HUES6 (cell line): ENCODE results near the gene COG5.

ENCODE experiments used
- H3K27ac ChIP-seq: 2 replicates; pipeline ENCODE4 v1.7.0; 2013; ENCODE audit warnings: low read depth, mild to moderate bottlenecking, low read length, inconsistent platforms
- H3K27me3 ChIP-seq: 2 replicates; pipeline ENCODE4 v1.6.1; 2013; ENCODE audit warnings: low read length; ENCODE audit not compliant: control insufficient read depth, insufficient read depth
- H3K36me3 ChIP-seq: 2 replicates; pipeline ENCODE4 v1.6.1; 2013; ENCODE audit warnings: low read length; ENCODE audit not compliant: control insufficient read depth, insufficient read depth
- H3K4me1 ChIP-seq: 2 replicates; pipeline ENCODE4 v1.6.1; 2013; ENCODE audit warnings: low read length; ENCODE audit not compliant: control insufficient read depth, insufficient read depth
- H3K4me3 ChIP-seq: 2 replicates; pipeline ENCODE4 v1.5.1; 2013; ENCODE audit warnings: low read depth, low read length
- H3K9ac ChIP-seq: one replicate; pipeline ENCODE4 v1.6.1; 2013; ENCODE audit warnings: mild to moderate bottlenecking, low read length
- H3K9me3 ChIP-seq: 2 replicates; pipeline ENCODE4 v1.6.1; 2013; ENCODE audit warnings: low read depth, low read length; ENCODE audit not compliant: control insufficient read depth, insufficient read depth

The COG5 gene

DNA sequence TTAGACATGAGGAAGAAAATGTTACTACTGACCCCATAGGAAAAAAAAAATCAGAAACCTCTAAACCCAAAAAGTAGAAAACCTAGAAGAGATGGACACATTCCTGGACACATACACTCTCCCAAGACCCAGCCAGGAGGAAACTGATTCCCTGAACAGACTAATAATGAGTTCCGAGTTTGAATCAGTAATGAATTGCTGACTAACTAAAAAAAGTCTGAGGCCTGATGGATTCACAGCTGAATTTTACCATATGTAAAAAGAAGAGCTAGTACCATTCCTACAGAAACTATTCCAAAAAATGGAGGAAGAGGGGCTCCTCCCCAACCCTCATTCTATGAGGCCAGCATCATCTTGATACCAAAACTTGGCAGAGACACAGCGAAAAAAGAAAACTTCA, 319.1 kb downstream of the COG5 start:
- Histone ChIP-seq H3K4me1 (no peaks in the 10 kb centered on the region), H3K9ac (no peak overlapping the region), H3K36me3 (peaks cover 4% of the 10 kb centered on the region; the same call in 1 of the 2 replicates), H3K27ac (no peak overlapping the region), H3K27me3 (no peaks in the 10 kb centered on the region), H3K9me3 (0 out of 2 replicates have a peak, but pooled peaks cover 3% of the 10 kb centered on the region), H3K4me3 (no peak overlapping the region)

DNA sequence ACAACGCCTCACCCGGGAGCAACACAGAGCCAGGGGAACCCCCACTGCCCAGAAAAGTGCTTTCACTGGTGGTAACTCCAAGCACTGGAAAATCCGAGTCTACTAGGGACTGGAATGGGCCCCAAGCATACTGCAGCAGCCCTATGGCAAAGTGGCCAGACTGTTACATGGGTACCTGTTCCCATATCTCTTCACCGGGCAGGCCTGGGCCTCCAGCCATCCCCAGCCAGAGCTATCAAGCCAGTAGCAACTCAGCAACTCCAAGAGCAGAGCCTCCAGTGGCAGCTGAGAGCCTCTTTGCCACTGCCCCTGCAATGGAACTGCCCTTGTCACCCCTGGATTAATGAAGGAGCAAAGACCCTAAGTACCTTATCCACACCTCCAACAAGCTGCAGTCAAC, 321.5 kb downstream of the COG5 start:
- Histone ChIP-seq H3K4me1 (no peaks in the 10 kb centered on the region), H3K9me3 (0 out of 2 replicates have a peak, but pooled peaks cover 3% of the 10 kb centered on the region), H3K4me3 (no peak overlapping the region), H3K9ac (no peak overlapping the region), H3K27me3 (no peaks in the 10 kb centered on the region), H3K36me3 (no peaks in the 10 kb centered on the region), H3K27ac (no peak overlapping the region)

DNA sequence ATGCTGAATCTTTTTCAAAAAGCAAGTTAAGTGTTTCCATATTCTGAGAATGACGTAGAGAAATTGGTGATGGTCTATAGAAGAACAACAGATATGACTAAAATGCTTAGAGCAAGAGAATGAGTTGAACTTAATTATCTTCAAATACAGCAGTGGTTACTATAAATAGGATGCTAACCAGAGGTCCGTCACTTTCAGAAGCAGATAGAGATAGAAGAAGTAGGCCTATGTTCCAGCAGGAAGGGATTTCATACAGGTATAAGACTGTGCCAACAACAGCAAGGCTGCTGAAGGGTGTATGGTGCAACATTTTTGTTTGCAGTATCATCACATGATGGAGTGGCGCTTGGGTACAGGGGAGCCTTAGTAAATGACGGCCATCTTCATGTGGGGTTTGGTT, 326.3 kb downstream of the COG5 start:
- Histone ChIP-seq H3K4me1 (peaks cover 13% of the 10 kb centered on the region; the same call in 1 of the 2 replicates), H3K36me3 (no peaks in the 10 kb centered on the region), H3K27ac (no peak overlapping the region), H3K9ac (no peak overlapping the region), H3K27me3 (no peaks in the 10 kb centered on the region), H3K4me3 (no peak overlapping the region), H3K9me3 (no peaks in the 10 kb centered on the region)

DNA sequence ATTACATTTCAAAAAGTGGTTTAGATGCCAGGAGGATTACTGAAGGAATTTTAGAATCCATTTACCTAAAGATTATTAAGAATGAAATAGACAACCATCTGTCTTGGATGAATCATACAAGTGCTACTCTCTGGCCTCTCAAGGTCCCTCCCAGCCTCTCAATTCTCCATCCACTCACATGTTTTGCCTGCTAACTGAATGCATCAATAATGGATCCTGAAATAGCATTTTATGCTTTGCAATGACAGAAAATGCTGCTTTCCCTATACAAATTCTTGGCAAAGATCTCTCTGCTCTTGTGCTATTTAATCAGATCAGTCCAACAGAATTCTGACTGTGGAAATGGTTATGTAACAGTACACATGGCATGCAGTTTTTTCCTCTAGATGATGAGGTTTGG, 326.9 kb downstream of the COG5 start:
- H3K27ac ChIP-seq, result no peak overlapping the region

DNA sequence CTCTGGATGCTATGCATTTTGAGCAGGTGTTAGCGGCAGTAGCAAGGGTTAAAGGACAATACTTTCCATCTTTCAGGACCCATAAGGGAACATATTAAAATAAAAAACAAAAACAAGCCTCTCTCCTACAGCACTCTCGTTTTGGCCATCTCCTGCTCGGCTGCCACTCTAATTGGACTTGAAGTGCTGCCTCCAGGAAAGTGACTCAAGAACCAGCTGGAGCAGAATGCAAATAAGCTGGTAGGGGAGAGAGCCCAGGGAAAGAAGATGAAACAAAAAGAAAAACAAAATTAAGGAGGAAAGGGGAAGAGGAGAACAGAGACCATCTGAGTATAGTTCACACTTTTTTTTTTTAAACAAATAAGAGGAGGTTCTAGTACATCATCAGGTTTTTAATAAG, 329.3 kb downstream of the COG5 start:
- no peak overlapping the region for H3K4me3 ChIP-seq
- H3K27me3 ChIP-seq, result no peaks in the 10 kb centered on the region
- H3K9ac ChIP-seq, result no peak overlapping the region
- no peaks in the 10 kb centered on the region for H3K9me3 ChIP-seq
- H3K27ac ChIP-seq, result no peak overlapping the region
- no peaks in the 10 kb centered on the region for H3K36me3 ChIP-seq
- H3K4me1 ChIP-seq, result peaks cover 13% of the 10 kb centered on the region; the same call in 1 of the 2 replicates

More for the DNA sequence above, 326.9 kb downstream of the COG5 start:
- Histone ChIP-seq H3K4me3 (no peak overlapping the region), H3K9ac (no peak overlapping the region), H3K4me1 (peaks cover 13% of the 10 kb centered on the region; the same call in 1 of the 2 replicates), H3K36me3 (no peaks in the 10 kb centered on the region), H3K9me3 (no peaks in the 10 kb centered on the region), H3K27me3 (no peaks in the 10 kb centered on the region)

DNA sequence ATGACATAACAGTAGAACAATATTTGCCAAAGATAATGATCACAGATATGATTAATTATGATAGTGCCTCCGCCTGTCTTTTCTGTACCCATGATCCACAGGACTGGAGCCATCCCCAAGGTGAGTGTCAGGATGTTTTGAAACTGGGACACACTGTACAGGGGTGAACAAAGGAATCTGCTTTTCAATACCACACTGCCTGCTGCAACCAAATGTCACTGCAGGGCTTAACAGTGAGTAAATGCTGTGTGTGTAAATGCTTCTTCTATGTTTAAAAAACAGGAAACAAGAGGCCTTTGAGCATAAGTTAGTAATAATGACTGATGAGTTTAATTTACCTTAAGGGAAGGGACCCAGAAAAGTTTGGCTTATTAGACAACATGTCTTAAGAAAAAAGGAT, 329.7 kb downstream of the COG5 start:
- Histone ChIP-seq H3K9ac (no peak overlapping the region), H3K27me3 (no peaks in the 10 kb centered on the region), H3K27ac (no peak overlapping the region), H3K4me3 (no peak overlapping the region), H3K9me3 (no peaks in the 10 kb centered on the region), H3K4me1 (peaks cover 13% of the 10 kb centered on the region; the same call in 1 of the 2 replicates), H3K36me3 (no peaks in the 10 kb centered on the region)

DNA sequence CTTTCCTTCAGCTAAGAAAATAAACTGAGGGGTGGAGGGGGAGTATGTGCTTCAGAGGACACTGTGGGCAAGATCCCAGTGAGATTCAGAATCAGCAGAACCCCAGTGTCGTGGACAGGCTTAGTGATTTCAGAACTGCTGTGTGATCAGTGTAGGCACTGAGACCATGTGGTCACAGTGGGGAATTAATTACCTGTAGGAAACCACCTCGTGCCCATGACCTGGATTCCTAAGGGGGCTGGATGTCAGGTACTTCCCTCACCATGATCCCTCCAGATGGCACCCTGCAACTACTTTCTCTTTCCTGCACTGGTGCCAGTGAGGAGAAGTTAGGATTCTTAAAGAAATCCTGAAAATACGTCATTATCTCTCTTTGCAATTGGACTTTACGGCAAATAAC, 330.5 kb downstream of the COG5 start:
- Histone ChIP-seq H3K27me3 (no peaks in the 10 kb centered on the region), H3K27ac (no peak overlapping the region), H3K9me3 (no peaks in the 10 kb centered on the region), H3K36me3 (no peaks in the 10 kb centered on the region), H3K4me3 (no peak overlapping the region), H3K9ac (no peak overlapping the region), H3K4me1 (peaks cover 13% of the 10 kb centered on the region; the same call in 1 of the 2 replicates)

DNA sequence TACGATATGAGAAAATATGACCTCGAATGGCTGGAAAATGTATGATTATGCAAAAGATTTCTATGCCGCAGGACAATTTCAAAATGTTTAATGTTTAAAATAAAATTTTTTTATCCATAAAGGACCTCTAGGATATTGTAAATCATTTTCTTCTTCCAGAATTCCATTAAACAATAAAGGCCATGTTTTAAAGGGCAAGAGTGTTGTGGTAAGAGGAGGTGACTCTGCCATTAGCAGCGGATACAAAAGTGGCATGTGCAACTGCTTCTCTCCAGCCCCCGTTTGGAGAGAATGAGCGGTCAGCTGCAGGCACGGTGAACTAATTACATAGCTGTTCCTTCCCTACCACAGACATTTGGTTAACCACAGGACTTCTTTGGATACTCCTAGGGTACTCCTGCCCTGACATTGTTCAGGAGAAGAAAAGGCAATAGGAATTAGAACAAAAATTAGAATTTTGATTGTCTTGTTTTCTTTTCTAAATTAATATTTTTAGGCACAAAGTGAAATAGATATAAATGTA, 331.1 kb downstream of the COG5 start:
- H3K27ac ChIP-seq, result no peak overlapping the region
- H3K4me1 ChIP-seq, result peaks cover 13% of the 10 kb centered on the region; the same call in 1 of the 2 replicates
- H3K36me3 ChIP-seq, result no peaks in the 10 kb centered on the region
- H3K27me3 ChIP-seq, result no peaks in the 10 kb centered on the region
- H3K4me3 ChIP-seq, result no peak overlapping the region
- no peak overlapping the region for H3K9ac ChIP-seq
- no peaks in the 10 kb centered on the region for H3K9me3 ChIP-seq

DNA sequence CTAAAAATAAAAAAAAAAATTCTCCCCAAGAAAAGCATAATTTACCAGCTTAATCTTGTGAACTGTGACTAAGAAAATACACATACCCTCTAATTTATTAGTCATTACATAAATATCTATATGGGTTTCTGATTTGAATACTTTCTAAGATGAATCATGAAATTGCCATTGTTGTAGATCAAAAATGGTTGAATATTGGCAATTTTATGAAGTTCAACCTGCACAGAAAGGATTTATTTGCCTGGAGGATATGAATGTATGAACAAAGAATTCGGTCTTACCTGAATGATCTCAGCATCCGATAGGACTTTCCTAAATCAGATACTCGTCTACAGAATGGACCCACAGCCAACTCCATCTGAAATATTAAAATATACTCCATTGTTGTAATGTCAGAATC, 333.4 kb downstream of the COG5 start:
- Histone ChIP-seq H3K9me3 (no peaks in the 10 kb centered on the region), H3K36me3 (no peaks in the 10 kb centered on the region), H3K4me3 (no peak overlapping the region), H3K27me3 (no peaks in the 10 kb centered on the region), H3K27ac (no peak overlapping the region), H3K4me1 (peaks cover 13% of the 10 kb centered on the region; the same call in 1 of the 2 replicates), H3K9ac (no peak overlapping the region)

DNA sequence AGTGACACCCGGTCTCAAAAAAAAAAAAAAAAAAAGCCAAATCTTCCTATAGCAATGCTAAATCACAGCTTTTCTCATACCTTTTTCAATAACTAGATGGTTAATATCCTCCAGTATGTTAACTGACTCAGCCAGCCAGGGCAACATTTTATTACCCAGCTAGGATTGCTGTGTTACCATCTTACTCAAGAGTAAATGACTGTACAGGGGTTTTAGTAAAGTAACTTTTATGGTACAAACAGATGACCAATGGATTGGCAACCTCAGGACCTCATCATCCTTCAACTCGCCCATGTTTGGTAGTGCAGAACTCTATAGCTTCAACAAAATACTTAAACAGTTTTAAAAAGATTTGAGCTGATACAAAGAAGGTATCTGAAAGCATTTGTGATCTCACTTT, 335.4 kb downstream of the COG5 start:
- H3K36me3 ChIP-seq, result no peaks in the 10 kb centered on the region
- H3K4me1 ChIP-seq, result peaks cover 6% of the 10 kb centered on the region; the same call in 1 of the 2 replicates
- no peak overlapping the region for H3K4me3 ChIP-seq
- no peaks in the 10 kb centered on the region for H3K27me3 ChIP-seq
- no peak overlapping the region for H3K27ac ChIP-seq
- H3K9me3 ChIP-seq, result no peaks in the 10 kb centered on the region
- no peak overlapping the region for H3K9ac ChIP-seq

DNA sequence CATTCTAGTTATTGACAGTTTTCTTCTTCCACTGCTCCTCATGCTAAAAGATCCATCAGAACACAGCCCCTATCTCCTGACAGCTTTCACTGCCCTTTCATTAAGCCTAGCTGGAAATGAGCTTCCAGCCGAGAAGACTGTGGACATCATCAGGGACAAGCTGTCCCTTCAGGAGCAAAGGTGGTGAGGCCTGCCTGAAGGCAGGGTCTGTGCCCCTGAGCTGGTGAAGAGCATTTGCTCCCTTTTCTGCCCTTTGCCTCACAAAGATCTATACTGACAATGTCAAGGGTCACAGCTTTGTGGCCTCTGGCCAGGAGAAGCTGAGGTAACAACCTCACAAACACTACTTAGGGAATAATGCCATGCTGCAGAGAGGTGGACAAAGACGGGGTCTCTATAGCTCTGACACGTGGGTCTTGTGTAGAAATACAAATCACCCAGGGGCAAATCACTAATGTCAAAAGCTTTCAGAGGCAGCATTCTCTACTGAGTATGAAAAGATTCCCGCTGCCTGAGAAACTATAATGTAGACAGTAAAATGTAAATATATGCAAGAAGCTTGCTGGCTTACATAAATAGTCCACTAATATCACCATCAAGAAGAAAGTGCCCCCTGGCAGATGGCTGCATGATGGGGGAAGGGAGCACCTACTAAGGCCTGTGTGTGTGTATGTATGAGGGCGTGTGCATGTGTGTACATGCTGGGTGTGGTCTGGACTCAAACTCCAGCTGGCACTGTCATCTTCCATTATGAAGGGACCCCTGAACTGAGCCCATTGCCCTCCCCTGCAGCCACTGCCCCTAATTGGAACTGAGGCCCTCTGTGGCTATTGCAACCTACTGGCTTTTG, 339.1 kb downstream of the COG5 start:
- no peaks in the 10 kb centered on the region for H3K36me3 ChIP-seq
- no peaks in the 10 kb centered on the region for H3K4me1 ChIP-seq
- no peaks in the 10 kb centered on the region for H3K27me3 ChIP-seq
- no peak overlapping the region for H3K4me3 ChIP-seq
- H3K9me3 ChIP-seq, result no peaks in the 10 kb centered on the region
- no peak overlapping the region for H3K9ac ChIP-seq
- H3K27ac ChIP-seq, result no peak overlapping the region
